HepG2 (cell line): ENCODE results near the gene TMEM214. TPM values are rescaled to one million over a fixed set of nuclear protein-coding genes. Genes with fewer than 3 reads are reported as not detected.

ENCODE experiments used
- FLYWCH1 ChIP-seq: sonication (generic); formaldehyde crosslinking; IDR thresholded peaks from 2 replicates; pipeline ENCODE4 v1.8.1; 2023; ENCODE audit warnings: mild to moderate bottlenecking, missing genetic modification reagents
- KLF16 ChIP-seq, 2 experiments: sonication (generic) in 1 of 2; formaldehyde crosslinking in 1 of 2; IDR thresholded peaks; 2 replicates each; pipeline versions ENCODE4 v1.6.1 to v1.8.0; 2016 to 2023; ENCODE audit warnings: missing genetic modification reagents in 2 of 2, missing compliant biosample characterization in 1 of 2
- NAIF1 ChIP-seq: sonication (generic); formaldehyde crosslinking; IDR thresholded peaks from 2 replicates; pipeline ENCODE4 v1.5.0; 2020; ENCODE audit warnings: mild to moderate bottlenecking, missing genetic modification reagents, borderline replicate concordance
- PRDM15 ChIP-seq: sonication (generic); formaldehyde crosslinking; IDR thresholded peaks from 2 replicates; pipeline ENCODE4 v1.4.0; 2020; ENCODE audit warnings: missing genetic modification reagents
- RFXANK ChIP-seq: IDR thresholded peaks from 2 replicates; pipeline ENCODE4 v1.6.1; 2016
- SAFB2 ChIP-seq: sonication (generic); formaldehyde crosslinking; IDR thresholded peaks from 2 replicates; pipeline ENCODE4 v1.5.1; 2020; ENCODE audit warnings: missing genetic modification reagents, low read depth, mild to moderate bottlenecking, borderline replicate concordance
- SALL2 ChIP-seq: sonication (generic); formaldehyde crosslinking; IDR thresholded peaks from 2 replicates; pipeline ENCODE4 v1.8.1; 2023; ENCODE audit warnings: mild to moderate bottlenecking, missing genetic modification reagents, inconsistent platforms
- SMYD3 ChIP-seq: sonication (generic); formaldehyde crosslinking; IDR thresholded peaks from 2 replicates; pipeline ENCODE4 v1.8.1; 2023; ENCODE audit warnings: mild to moderate bottlenecking, missing genetic modification reagents
- YEATS4 ChIP-seq: sonication (generic); formaldehyde crosslinking; IDR thresholded peaks from 2 replicates; pipeline ENCODE4 v1.4.0; 2020; ENCODE audit warnings: missing genetic modification reagents, borderline replicate concordance
- ZBTB43 ChIP-seq: sonication (generic); formaldehyde crosslinking; conservative IDR thresholded peaks from 2 replicates; pipeline ENCODE4 v1.4.0; 2020; ENCODE audit warnings: missing genetic modification reagents
- ZNF224 ChIP-seq: sonication (generic); formaldehyde crosslinking; IDR thresholded peaks from 2 replicates; pipeline ENCODE4 v1.5.0; 2020; ENCODE audit warnings: mild to moderate bottlenecking, missing genetic modification reagents
- ZNF792 ChIP-seq: IDR thresholded peaks from 2 replicates; pipeline ENCODE4 v1.6.1; 2016
- polyA plus RNA-seq, 8 experiments: library from polyadenylated mRNA; depleted of rRNA in 3 of 8; stranded (reverse) in 7 of 8; unstranded in 1 of 8; fragments of >200 nt; fragmentation: Illumina TruSeq in 4 of 8; extraction: Trizol in 4 of 8; gene quantifications; 2 replicates each; pipeline versions ENCODE4 v1.2.1 to v1.2.3, GENCODE V29; 2011 to 2016; ENCODE audit warnings: low read depth in 4 of 8, missing spikeins in 1 of 8, mixed read lengths in 1 of 8; ENCODE audit not compliant: insufficient read depth in 1 of 8
- total RNA-seq, 5 experiments: library from RNA; depleted of rRNA; stranded (reverse); fragments of >200 nt; fragmentation: Illumina TruSeq; extraction: Trizol; gene quantifications; 2 replicates each; pipeline ENCODE4 v1.2.3, GENCODE V29; 2016; ENCODE audit warnings: low read depth in 1 of 5
- TF ChIP-seq, protein P1 (sequence below): sonication (generic); formaldehyde crosslinking; IDR thresholded peaks from 2 replicates; pipeline ENCODE4 v1.5.0; 2020; ENCODE audit warnings: mild to moderate bottlenecking, missing genetic modification reagents, borderline replicate concordance

Gene TMEM214
- total and polyA plus RNA-seq, 2 of the 13 experiments (the other 11 are each of a cell fraction or from before 2014, with no cell fraction given), result 58.3 to 132 TPM

- TF ChIP-seq PRDM15 (no peak; the same call in 1 of the 2 replicates), FLYWCH1 (no peak), KLF16 (CRISPR knock-in tag; IDR thresholded peaks at IDR 0.05) (peak in 1 of 2 experiments; percentile 96; a peak in 3 of 4 replicates), YEATS4 (CRISPR knock-in tag) (peak; percentile 99), SMYD3 (CRISPR knock-in tag) (peak; percentile 17; the same call in 1 of the 2 replicates), ZNF224 (0 out of 2 replicates have a peak, but pooled peaks have one; percentile 56), ZBTB43 (CRISPR knock-in tag) (peak; percentile 67; the same call in 1 of the 2 replicates), SAFB2 (CRISPR knock-in tag) (peak; percentile 83; the same call in 1 of the 2 replicates), RFXANK (CRISPR knock-in tag) (peak; percentile 42; the same call in 1 of the 2 replicates), ZNF792 (CRISPR knock-in tag) (peak; percentile 78), NAIF1 (no peak), SALL2 (CRISPR knock-in tag) (peak; percentile 51; the same call in 1 of the 2 replicates)
- TF ChIP-seq, protein P1, sequence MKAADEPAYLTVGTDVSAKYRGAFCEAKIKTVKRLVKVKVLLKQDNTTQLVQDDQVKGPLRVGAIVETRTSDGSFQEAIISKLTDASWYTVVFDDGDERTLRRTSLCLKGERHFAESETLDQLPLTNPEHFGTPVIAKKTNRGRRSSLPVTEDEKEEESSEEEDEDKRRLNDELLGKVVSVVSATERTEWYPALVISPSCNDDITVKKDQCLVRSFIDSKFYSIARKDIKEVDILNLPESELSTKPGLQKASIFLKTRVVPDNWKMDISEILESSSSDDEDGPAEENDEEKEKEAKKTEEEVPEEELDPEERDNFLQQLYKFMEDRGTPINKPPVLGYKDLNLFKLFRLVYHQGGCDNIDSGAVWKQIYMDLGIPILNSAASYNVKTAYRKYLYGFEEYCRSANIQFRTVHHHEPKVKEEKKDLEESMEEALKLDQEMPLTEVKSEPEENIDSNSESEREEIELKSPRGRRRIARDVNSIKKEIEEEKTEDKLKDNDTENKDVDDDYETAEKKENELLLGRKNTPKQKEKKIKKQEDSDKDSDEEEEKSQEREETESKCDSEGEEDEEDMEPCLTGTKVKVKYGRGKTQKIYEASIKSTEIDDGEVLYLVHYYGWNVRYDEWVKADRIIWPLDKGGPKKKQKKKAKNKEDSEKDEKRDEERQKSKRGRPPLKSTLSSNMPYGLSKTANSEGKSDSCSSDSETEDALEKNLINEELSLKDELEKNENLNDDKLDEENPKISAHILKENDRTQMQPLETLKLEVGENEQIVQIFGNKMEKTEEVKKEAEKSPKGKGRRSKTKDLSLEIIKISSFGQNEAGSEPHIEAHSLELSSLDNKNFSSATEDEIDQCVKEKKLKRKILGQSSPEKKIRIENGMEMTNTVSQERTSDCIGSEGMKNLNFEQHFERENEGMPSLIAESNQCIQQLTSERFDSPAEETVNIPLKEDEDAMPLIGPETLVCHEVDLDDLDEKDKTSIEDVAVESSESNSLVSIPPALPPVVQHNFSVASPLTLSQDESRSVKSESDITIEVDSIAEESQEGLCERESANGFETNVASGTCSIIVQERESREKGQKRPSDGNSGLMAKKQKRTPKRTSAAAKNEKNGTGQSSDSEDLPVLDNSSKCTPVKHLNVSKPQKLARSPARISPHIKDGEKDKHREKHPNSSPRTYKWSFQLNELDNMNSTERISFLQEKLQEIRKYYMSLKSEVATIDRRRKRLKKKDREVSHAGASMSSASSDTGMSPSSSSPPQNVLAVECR (CRISPR knock-in tag), result peak; percentile 91; the same call in 1 of the 2 replicates
Measured at GRCh38 chr2:27071277-27071989, 38.7 kb downstream of the TMEM214 start, which contains the start of gene OST4 (continued).
